Ovary (tissue), 9 donors: Measurements from ENCODE around the gene SEC31B. TPM values are rescaled to one million over a fixed set of nuclear protein-coding genes. Genes with fewer than 3 reads are reported as not detected.

Source experiments
- DNase-seq, 5 donors: peaks; one replicate each; pipeline ENCODE4 v3.0.0-alpha.2; 2019 to 2020
- H3K27ac ChIP-seq, 2 donors: fragments of 200-600 bp; one replicate each; pipeline versions ENCODE4 v1.5.1 to v1.8.0; 2019 to 2022
- H3K27me3 ChIP-seq: fragments of 200-600 bp; one replicate; pipeline ENCODE4 v1.8.0; 2022
- H3K36me3 ChIP-seq: fragments of 200-600 bp; sonication (generic); one replicate; pipeline ENCODE4 v1.5.1; 2019
- H3K4me1 ChIP-seq: one replicate; pipeline ENCODE4 v1.8.1; 2013; ENCODE audit warnings: mild to moderate bottlenecking, moderate library complexity; ENCODE audit not compliant: insufficient read depth
- H3K4me3 ChIP-seq: fragments of 200-600 bp; sonication (generic); one replicate; pipeline ENCODE4 v1.5.1; 2017
- H3K9me3 ChIP-seq, 2 donors: fragments of 200-600 bp in 1 of 2; sonication (generic) in 1 of 2; one replicate each; pipeline versions ENCODE4 v1.5.1 to v1.8.1; 2013 to 2019; ENCODE audit warnings: mild to moderate bottlenecking in 1 of 2, moderate library complexity in 1 of 2
- CTCF ChIP-seq, 3 donors: fragments of 450-650 bp in 2 of 3; fragments of 200-600 bp in 1 of 3; IDR thresholded peaks; one replicate each; pipeline versions ENCODE4 v1.5.1 to v1.8.0; 2016 to 2022; ENCODE audit warnings: antibody characterized with exemption in 3 of 3, mild to moderate bottlenecking in 1 of 3
- EP300 ChIP-seq: sonication (generic); formaldehyde crosslinking; IDR thresholded peaks from one replicate; pipeline ENCODE4 v1.6.1; 2017; ENCODE audit warnings: antibody characterized with exemption
- POLR2A ChIP-seq: fragments of 450-650 bp; IDR thresholded peaks from one replicate; pipeline ENCODE4 v1.6.1; 2017; ENCODE audit warnings: antibody characterized with exemption, mild to moderate bottlenecking, moderate library complexity
- WGBS, 3 donors: extraction: QIAGEN DNeasy Blood & Tissue Kit in 1 of 3; methylation state at CpG; one replicate each; pipeline versions ENCODE4 v1.1.5 to v1.1.7; 2013 to 2017; 5-methylcytosine and 5-hydroxymethylcytosine counted together
- intact Hi-C, 4 donors: fragments of 100-400 bp; cut with DNase I; formaldehyde crosslinking; loops; one replicate each; pipeline versions ENCODE4 v1.11.0 to v1.15.1; 2022 to 2023
- polyA plus RNA-seq, 2 donors: library from polyadenylated mRNA; stranded (reverse); fragments of 200-250 nt in 1 of 2; fragments of 350-450 nt in 1 of 2; fragmentation: Illumina TruSeq in 1 of 2; extraction: RNeasy Lipid Tissue Mini Kit (QIAGEN cat#74804) in 1 of 2; gene quantifications; one replicate each; pipeline ENCODE4 v1.2.3, GENCODE V29; 2013 to 2014
- total RNA-seq, 7 donors: library from RNA; depleted of rRNA in 2 of 7; stranded (reverse); fragments of >200 nt in 2 of 7; fragmentation: NEBNext Ultra II Directional in 3 of 7; extraction: Animal tissue kit (Norgen Biotek cat#: 25700) in 3 of 7; gene quantifications; one replicate each; pipeline versions ENCODE4 v1.1.0 to v1.2.4, GENCODE V29; 2016 to 2023
- donor health status: DM: no; HTN: no; CAD: no; lungs with moderate emphysema.
- donor health status: DM: no; HTN: no; CAD: no.
- donor health status: Bipolar disorder and iron deficiency.
- donor health status: DM: yes; HTN: yes; CAD: no.
- donor health status: DM: no; HTN: no; CAD: no.
- donor health status: DM: yes; HTN: yes; CAD: no.

SEC31B gene
- total and polyA plus RNA-seq, 9 donors, result 6.1 to 14.1 (median 8.3) TPM

GRCh38 chr10:100551196-100551595 is 31.5 kb upstream of the SEC31B start:
- Histone ChIP-seq H3K27me3 (no peaks in the 10 kb centered on the region), H3K4me1 (no peaks in the 10 kb centered on the region), H3K27ac (no peak overlapping the region), H3K9me3 (no peaks in the 10 kb centered on the region), H3K36me3 (no peaks in the 10 kb centered on the region), H3K4me3 (no peak overlapping the region)
- TF ChIP-seq EP300, result no peak
- TF ChIP-seq POLR2A, result no peak
- TF ChIP-seq CTCF (IDR thresholded peaks at IDR 0.05), result no peak
- intact Hi-C loops, result no loop called here
- DNase-seq, result no peak
- 65 to 67% (median 65%) methylated on average over 4 of the region's 4 CpGs for WGBS, 3 donors

- Histone ChIP-seq H3K4me3 (no peak overlapping the region), H3K9me3 (no peaks in the 10 kb centered on the region), H3K4me1 (no peaks in the 10 kb centered on the region), H3K27me3 (no peaks in the 10 kb centered on the region), H3K27ac (no peak overlapping the region), H3K36me3 (no peaks in the 10 kb centered on the region)
- intact Hi-C loops, result no loop called here
- no peak for DNase-seq
- TF ChIP-seq CTCF (IDR thresholded peaks at IDR 0.05), result no peak
- TF ChIP-seq POLR2A, result no peak
- no peak for TF ChIP-seq EP300
- WGBS, 3 donors, result 84 to 92% (median 91%) methylated on average over 5 of the region's 5 CpGs
Observed at GRCh38 chr10:100544950-100545349, 25.3 kb upstream of the SEC31B start.

- Histone ChIP-seq H3K9me3 (no peaks in the 10 kb centered on the region), H3K36me3 (no peaks in the 10 kb centered on the region), H3K27ac (no peak overlapping the region), H3K27me3 (no peaks in the 10 kb centered on the region), H3K4me3 (no peak overlapping the region), H3K4me1 (peaks cover 7% of the 10 kb centered on the region)
- TF ChIP-seq CTCF (IDR thresholded peaks at IDR 0.05) (no peak), POLR2A (no peak), EP300 (no peak)
- DNase-seq, result no peak
- intact Hi-C loops, result no loop called here
- 87 to 92% (median 90%) methylated on average over 4 of the region's 4 CpGs for WGBS, 3 donors
Observed at GRCh38 chr10:100537475-100537874, 17.8 kb upstream of the SEC31B start.

GRCh38 chr10:100535715-100536353 is 16.2 kb upstream of the SEC31B start, which contains the start of gene HIF1AN:
Gene HIF1AN (plus strand): TSS chr10:100535943. CDS start chr10:100535959, 16 bp downstream.
- peak within 1 kb of the TSS; percentile 36 to 61 for H3K27ac ChIP-seq
- DNase-seq, result peak; percentile 85 to 90 (median 89)
- peak within 1 kb of the TSS; percentile 62 for H3K4me3 ChIP-seq
- intact Hi-C loops, result no loop called here
- TF ChIP-seq EP300 (no peak), POLR2A (peak; percentile 80), CTCF (IDR thresholded peaks at IDR 0.05) (peak; percentile 74 to 91 (median 83))
- H3K27me3 ChIP-seq, result no peaks in the 10 kb centered on the region
- peaks cover 7% of the 10 kb centered on the region for H3K4me1 ChIP-seq
- H3K9me3 ChIP-seq, result no peaks in the 10 kb centered on the region
- H3K36me3 ChIP-seq, result no peaks in the 10 kb centered on the region
- WGBS, 3 donors, result 1% methylated on average over 35 of the region's 35 CpGs
